ENCODE results near the gene NDUFV1.

The NDUFV1 gene

DNA sequence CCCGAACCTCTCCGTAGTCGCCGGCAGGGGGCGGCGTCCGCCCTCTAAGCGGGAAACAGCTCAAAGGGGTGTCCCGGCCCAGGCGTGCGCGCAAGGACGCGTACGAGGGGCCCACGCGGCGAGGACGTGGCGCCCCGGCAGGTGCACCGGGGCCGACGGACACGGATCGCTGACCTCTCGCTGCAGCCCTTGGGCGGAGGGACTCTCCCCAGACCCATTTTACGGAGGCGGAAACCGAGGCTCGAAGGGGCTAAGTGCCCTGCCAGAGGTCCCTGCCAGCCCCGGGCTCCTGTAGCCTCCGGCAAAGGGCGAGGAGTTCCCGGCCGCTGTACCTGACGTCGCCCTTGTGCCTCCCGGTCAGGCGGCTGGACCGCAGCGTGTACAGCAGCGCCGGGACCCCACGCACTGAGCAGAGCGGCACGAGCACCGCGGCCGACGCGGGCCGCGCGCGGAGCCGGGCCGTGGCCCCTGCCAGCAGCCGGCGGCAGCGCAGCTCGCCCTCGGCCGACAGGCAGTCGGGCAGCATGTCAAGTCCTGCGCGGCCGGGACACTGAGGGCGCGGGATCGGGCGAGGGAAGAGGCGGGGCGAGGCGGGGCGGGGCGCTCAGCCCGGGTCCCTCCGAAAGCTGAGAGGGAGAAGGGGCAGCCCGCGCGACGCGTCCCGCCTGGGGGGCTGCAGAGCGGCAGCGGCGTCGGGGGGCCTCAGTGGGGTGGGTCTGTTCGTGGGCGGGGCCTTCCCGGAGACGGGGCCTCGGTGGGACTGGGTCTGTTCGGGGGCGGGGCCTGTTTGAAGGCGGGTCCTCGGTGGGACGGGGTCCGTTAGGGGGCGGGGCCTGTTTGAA, 22.9 kb downstream of the NDUFV1 start, which contains the start of gene NUDT8:
NUDT8 (minus strand) TSS at position 552 of the 842 bp plus-strand sequence; CDS start at position 526, 26 bp downstream.
- no peaks in the 10 kb centered on the region for H3K27me3 Mint-ChIP-seq (ENCODE audit: low read depth)
- H3K4me3 Mint-ChIP-seq, result peak within 1 kb of the TSS; percentile 85 to 94 (median 88)
- TF ChIP-seq, protein P1, sequence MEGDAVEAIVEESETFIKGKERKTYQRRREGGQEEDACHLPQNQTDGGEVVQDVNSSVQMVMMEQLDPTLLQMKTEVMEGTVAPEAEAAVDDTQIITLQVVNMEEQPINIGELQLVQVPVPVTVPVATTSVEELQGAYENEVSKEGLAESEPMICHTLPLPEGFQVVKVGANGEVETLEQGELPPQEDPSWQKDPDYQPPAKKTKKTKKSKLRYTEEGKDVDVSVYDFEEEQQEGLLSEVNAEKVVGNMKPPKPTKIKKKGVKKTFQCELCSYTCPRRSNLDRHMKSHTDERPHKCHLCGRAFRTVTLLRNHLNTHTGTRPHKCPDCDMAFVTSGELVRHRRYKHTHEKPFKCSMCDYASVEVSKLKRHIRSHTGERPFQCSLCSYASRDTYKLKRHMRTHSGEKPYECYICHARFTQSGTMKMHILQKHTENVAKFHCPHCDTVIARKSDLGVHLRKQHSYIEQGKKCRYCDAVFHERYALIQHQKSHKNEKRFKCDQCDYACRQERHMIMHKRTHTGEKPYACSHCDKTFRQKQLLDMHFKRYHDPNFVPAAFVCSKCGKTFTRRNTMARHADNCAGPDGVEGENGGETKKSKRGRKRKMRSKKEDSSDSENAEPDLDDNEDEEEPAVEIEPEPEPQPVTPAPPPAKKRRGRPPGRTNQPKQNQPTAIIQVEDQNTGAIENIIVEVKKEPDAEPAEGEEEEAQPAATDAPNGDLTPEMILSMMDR (IDR thresholded peaks at IDR 0.05; ENCODE audit: unreplicated experiment in 3 of 3), result peak; percentile 89 to 93 (median 90)
- H3K4me1 Mint-ChIP-seq, result peaks cover 4% of the 10 kb centered on the region
- H3K36me3 Mint-ChIP-seq (ENCODE audit: low read depth), result peaks cover 24% of the 10 kb centered on the region
- no peaks in the 10 kb centered on the region for H3K9me3 Mint-ChIP-seq
- peak within 1 kb of the TSS; percentile 17 to 82 (median 67) for H3K27ac Mint-ChIP-seq

GRCh38 chr11:67630228-67630942, 23.6 kb downstream of the NDUFV1 start:
- H3K4me3 Mint-ChIP-seq, result peak overlapping the region; percentile 85 to 94 (median 88)
- H3K27ac Mint-ChIP-seq, result peak overlapping the region; percentile 17 to 82 (median 67)
- H3K4me1 Mint-ChIP-seq, result peaks cover 4% of the 10 kb centered on the region
- peaks cover 20% of the 10 kb centered on the region for H3K36me3 Mint-ChIP-seq (ENCODE audit: low read depth)
- H3K27me3 Mint-ChIP-seq (ENCODE audit: low read depth), result peaks cover 5% of the 10 kb centered on the region
- TF ChIP-seq, protein P1 (IDR thresholded peaks at IDR 0.05; ENCODE audit: unreplicated experiment in 3 of 3), result peak; percentile 71 to 78 (median 71)
- H3K9me3 Mint-ChIP-seq, result no peaks in the 10 kb centered on the region

- Mint-ChIP-seq H3K36me3 (ENCODE audit: low read depth) (peaks cover 15% of the 10 kb centered on the region), H3K9me3 (no peaks in the 10 kb centered on the region), H3K4me3 (peak overlapping the region; percentile 85 to 94 (median 88)), H3K27me3 (ENCODE audit: low read depth) (peaks cover 5% of the 10 kb centered on the region), H3K27ac (peak overlapping the region; percentile 17 to 82 (median 67)), H3K4me1 (peaks cover 4% of the 10 kb centered on the region)
- TF ChIP-seq, protein P1 (IDR thresholded peaks at IDR 0.05; ENCODE audit: unreplicated experiment in 3 of 3), result peak in 1 of 3 experiments; percentile 29
These were observed 24.2 kb downstream of the NDUFV1 start for GRCh38 chr11:67630943-67631331.

GRCh38 chr11:67631411-67631810, 24.7 kb downstream of the NDUFV1 start:
- peaks cover 5% of the 10 kb centered on the region for H3K27me3 Mint-ChIP-seq (ENCODE audit: low read depth)
- no peak overlapping the region for H3K27ac Mint-ChIP-seq
- H3K4me1 Mint-ChIP-seq, result peaks cover 4% of the 10 kb centered on the region
- H3K4me3 Mint-ChIP-seq, result peak overlapping the region; percentile 85 to 94 (median 88)
- TF ChIP-seq, protein P1 (IDR thresholded peaks at IDR 0.05; ENCODE audit: unreplicated experiment in 3 of 3), result no peak
- H3K9me3 Mint-ChIP-seq, result no peaks in the 10 kb centered on the region
- peaks cover 11% of the 10 kb centered on the region for H3K36me3 Mint-ChIP-seq (ENCODE audit: low read depth)

GRCh38 chr11:67631853-67632174, 25.1 kb downstream of the NDUFV1 start:
- Mint-ChIP-seq H3K27me3 (ENCODE audit: low read depth) (peaks cover 5% of the 10 kb centered on the region), H3K4me1 (peaks cover 4% of the 10 kb centered on the region), H3K36me3 (ENCODE audit: low read depth) (peaks cover 7% of the 10 kb centered on the region), H3K27ac (peak overlapping the region in 2 of 3 experiments; percentile 66), H3K9me3 (no peaks in the 10 kb centered on the region), H3K4me3 (peak overlapping the region; percentile 80 to 83 (median 82))
- TF ChIP-seq, protein P1 (IDR thresholded peaks at IDR 0.05; ENCODE audit: unreplicated experiment in 3 of 3), result no peak

All from nephron (organoid).